HG02938 (cell line): Measurements from ENCODE around the gene IGFBP3.
"Not testable (repeated sequence)": the region's sequence is repeated elsewhere in the genome, so short reads cannot be mapped to it uniquely, and the experiment has no call there.

Source experiments
- ATAC-seq: cut with Tn5 transposase; IDR thresholded peaks from one replicate; pipeline ENCODE4 v1.9.1; 2021; ENCODE audit warnings: mild to moderate bottlenecking, moderate library complexity; ENCODE audit not compliant: unreplicated experiment

The IGFBP3 gene

GRCh38 chr7:45920502-45921380, at the start of gene IGFBP3:
TSS of gene IGFBP3 (minus strand) at chr7:45921272. CDS start at chr7:45921140, 132 bp downstream.
- ATAC-seq: no peak

- ATAC-seq: no peak
Observed at GRCh38 chr7:45970454-45970853, 49.4 kb upstream of the IGFBP3 start.

GRCh38 chr7:45969940-45970339, 48.9 kb upstream of the IGFBP3 start:
- no peak for ATAC-seq

- ATAC-seq: no peak
Observed at GRCh38 chr7:45968856-45969541, 47.9 kb upstream of the IGFBP3 start.

- no peak for ATAC-seq
Observed at GRCh38 chr7:45968312-45968711, 47.2 kb upstream of the IGFBP3 start.

GRCh38 chr7:45967591-45968157, 46.6 kb upstream of the IGFBP3 start:
- ATAC-seq: no peak

GRCh38 chr7:45962861-45963260, 41.8 kb upstream of the IGFBP3 start:
- ATAC-seq: no peak

GRCh38 chr7:45957721-45958120, 36.6 kb upstream of the IGFBP3 start:
- no peak for ATAC-seq

GRCh38 chr7:45955286-45955685, 34.2 kb upstream of the IGFBP3 start:
- ATAC-seq: no peak

GRCh38 chr7:45953055-45953454, 32.0 kb upstream of the IGFBP3 start:
- not testable (repeated sequence) for ATAC-seq

- ATAC-seq: no peak
Observed at GRCh38 chr7:45944058-45944457, 23.0 kb upstream of the IGFBP3 start.

GRCh38 chr7:45940939-45941338, 19.9 kb upstream of the IGFBP3 start:
- no peak for ATAC-seq

- not testable (repeated sequence) for ATAC-seq
Observed at GRCh38 chr7:45940237-45940781, 19.2 kb upstream of the IGFBP3 start.

- no peak for ATAC-seq
Observed at GRCh38 chr7:45939574-45939973, 18.5 kb upstream of the IGFBP3 start.

GRCh38 chr7:45938626-45939302, 17.7 kb upstream of the IGFBP3 start:
- ATAC-seq: no peak

- ATAC-seq: no peak
Observed at GRCh38 chr7:45937862-45938261, 16.8 kb upstream of the IGFBP3 start.

- no peak for ATAC-seq
Observed at GRCh38 chr7:45937301-45937700, 16.2 kb upstream of the IGFBP3 start.

GRCh38 chr7:45930967-45931366, 9.9 kb upstream of the IGFBP3 start:
- ATAC-seq: no peak

- no peak for ATAC-seq
Observed at GRCh38 chr7:45927721-45928120, 6.6 kb upstream of the IGFBP3 start.

GRCh38 chr7:45924283-45924682, 3.2 kb upstream of the IGFBP3 start:
- ATAC-seq: no peak

- no peak for ATAC-seq
Observed at GRCh38 chr7:45923818-45924217, 2.7 kb upstream of the IGFBP3 start.
